Neural cell (in vitro differentiated cells): Measurements from ENCODE around the gene IGF2R. TPM values are rescaled to one million over a fixed set of nuclear protein-coding genes. Genes with fewer than 3 reads are reported as not detected.

Experiments used
- H2AFZ ChIP-seq: fragments of 200-600, 300-800 bp; sonication (generic), shearing (Covaris generic); 2 replicates; pipeline ENCODE4 v1.6.0; 2014; ENCODE audit warnings: low read depth, mild to moderate bottlenecking, antibody characterized with exemption, low read length, moderate library complexity
- H3F3A ChIP-seq: fragments of 200-600 bp; shearing (Covaris generic); 2 replicates; pipeline ENCODE4 v1.6.1; 2016; ENCODE audit warnings: mild to moderate bottlenecking, moderate library complexity, mixed read lengths, antibody characterized with exemption, low read length; ENCODE audit not compliant: insufficient read depth, poor library complexity, severe bottlenecking
- H3K27ac ChIP-seq: fragments of 200-600, 300-800 bp; sonication (generic), shearing (Covaris generic); 2 replicates; pipeline ENCODE4 v1.5.1; 2014; ENCODE audit warnings: mild to moderate bottlenecking, low read length, moderate library complexity
- H3K27me3 ChIP-seq: fragments of 300-800, 200-600 bp; sonication (generic), shearing (Covaris generic); 2 replicates; pipeline ENCODE4 v1.6.0; 2014; ENCODE audit warnings: mild to moderate bottlenecking, low read depth, low read length, moderate library complexity; ENCODE audit not compliant: insufficient read depth
- H3K36me3 ChIP-seq: fragments of 300-800, 200-600 bp; sonication (generic), shearing (Covaris generic); 2 replicates; pipeline ENCODE4 v1.5.1; 2014; ENCODE audit warnings: mild to moderate bottlenecking, antibody characterized with exemption, low read length, moderate library complexity; ENCODE audit not compliant: insufficient read depth
- H3K4me2 ChIP-seq: fragments of 300-800, 200-600 bp; sonication (generic), shearing (Covaris generic); 2 replicates; pipeline ENCODE4 v1.6.0; 2014; ENCODE audit warnings: mild to moderate bottlenecking, low read length
- H3K4me3 ChIP-seq: fragments of 300-800, 200-600 bp; sonication (generic), shearing (Covaris generic); 2 replicates; pipeline ENCODE4 v1.5.1; 2014; ENCODE audit warnings: mild to moderate bottlenecking, low read length, moderate library complexity
- H3K79me2 ChIP-seq: fragments of 200-600 bp; shearing (Covaris generic); replicated peaks from 2 replicates; pipeline ENCODE4 v1.6.0; 2014; ENCODE audit warnings: mild to moderate bottlenecking, low read length, moderate library complexity; ENCODE audit not compliant: insufficient read depth
- H3K9ac ChIP-seq: fragments of 300-800, 200-600 bp; sonication (generic), shearing (Covaris generic); 2 replicates; pipeline ENCODE4 v1.6.1; 2016; ENCODE audit warnings: mild to moderate bottlenecking, low read length, mixed read lengths
- H3K9me2 ChIP-seq: fragments of 200-600 bp; shearing (Covaris generic); 2 replicates; pipeline ENCODE4 v1.6.1; 2016; ENCODE audit warnings: mild to moderate bottlenecking, low read length, mixed read lengths; ENCODE audit not compliant: insufficient read depth
- H3K9me3 ChIP-seq: fragments of 200-600, 300-800 bp; sonication (generic), shearing (Covaris generic); 2 replicates; pipeline ENCODE4 v1.6.1; 2016; ENCODE audit warnings: mild to moderate bottlenecking, mixed run types, low read length, moderate library complexity, mixed read lengths
- H4K20me1 ChIP-seq: fragments of 200-600 bp; shearing (Covaris generic); 2 replicates; pipeline ENCODE4 v1.6.1; 2016; ENCODE audit warnings: mild to moderate bottlenecking, mixed run types; ENCODE audit not compliant: insufficient read depth
- CTCF ChIP-seq: fragments of 450-650 bp; IDR thresholded peaks from 2 replicates; pipeline ENCODE4 v1.5.1; 2014; ENCODE audit warnings: antibody characterized with exemption, mild to moderate bottlenecking, moderate library complexity; ENCODE audit not compliant: poor library complexity, severe bottlenecking
- EP300 ChIP-seq: fragments of 450-650 bp; conservative IDR thresholded peaks from 2 replicates; pipeline ENCODE4 v1.6.1; 2014; ENCODE audit warnings: antibody characterized with exemption, mild to moderate bottlenecking, moderate library complexity; ENCODE audit not compliant: poor library complexity, severe bottlenecking
- EZH2 ChIP-seq: fragments of 200-600, 300-800 bp; shearing (Covaris generic), sonication (generic); IDR thresholded peaks from 2 replicates; pipeline ENCODE4 v1.6.1; 2014; ENCODE audit warnings: antibody characterized with exemption, low read length, borderline replicate concordance, mild to moderate bottlenecking; ENCODE audit not compliant: insufficient read depth, poor library complexity, severe bottlenecking
- MXI1 ChIP-seq: fragments of 450-650 bp; conservative IDR thresholded peaks from 2 replicates; pipeline ENCODE4 v1.6.1; 2014; ENCODE audit warnings: antibody characterized with exemption, mild to moderate bottlenecking; ENCODE audit not compliant: poor library complexity, severe bottlenecking
- POLR2AphosphoS5 ChIP-seq: IDR thresholded peaks from 2 replicates; pipeline ENCODE4 v1.6.1; 2012
- RAD21 ChIP-seq: fragments of 450-650 bp; conservative IDR thresholded peaks from 2 replicates; pipeline ENCODE4 v1.6.1; 2014; ENCODE audit warnings: antibody characterized with exemption, mild to moderate bottlenecking, moderate library complexity
- REST ChIP-seq: IDR thresholded peaks from 2 replicates; pipeline ENCODE4 v1.6.1; 2012; ENCODE audit warnings: borderline replicate concordance
- SMC3 ChIP-seq: fragments of 450-650 bp; conservative IDR thresholded peaks from 2 replicates; pipeline ENCODE4 v1.6.1; 2014; ENCODE audit warnings: antibody characterized with exemption, mild to moderate bottlenecking, moderate library complexity; ENCODE audit not compliant: poor library complexity
- TAF1 ChIP-seq: IDR thresholded peaks from 2 replicates; pipeline ENCODE4 v1.6.1; 2012; ENCODE audit warnings: low read depth
- polyA plus RNA-seq: library from polyadenylated mRNA; depleted of rRNA; stranded (reverse); fragments of >200 nt; gene quantifications from 2 replicates; pipeline ENCODE4 v1.2.3, GENCODE V29; 2014

Gene IGF2R
- polyA plus RNA-seq, 1 donor from 2014 or later: 15.0 TPM

- H2AFZ ChIP-seq: no peak overlapping the region
- H3K9me2 ChIP-seq: no peaks in the 10 kb centered on the region
- no peak overlapping the region for H3K27ac ChIP-seq
- no peaks in the 10 kb centered on the region for H3K79me2 ChIP-seq
- H4K20me1 ChIP-seq: no peaks in the 10 kb centered on the region
- no peaks in the 10 kb centered on the region for H3K36me3 ChIP-seq
- no peaks in the 10 kb centered on the region for H3F3A ChIP-seq
- H3K9ac ChIP-seq: no peak overlapping the region
- no peak for TF ChIP-seq POLR2AphosphoS5
- no peak for TF ChIP-seq SMC3
- no peak for TF ChIP-seq REST
- TF ChIP-seq TAF1: no peak
- TF ChIP-seq MXI1: no peak
- TF ChIP-seq RAD21: no peak
- TF ChIP-seq CTCF: no peak
- TF ChIP-seq EZH2: no peak
- no peak for TF ChIP-seq EP300
- H3K9me3 ChIP-seq: no peaks in the 10 kb centered on the region
- H3K4me3 ChIP-seq: no peak overlapping the region
- H3K27me3 ChIP-seq: no peaks in the 10 kb centered on the region
- H3K4me2 ChIP-seq: no peak overlapping the region
Observed at GRCh38 chr6:160079686-160080043, 110.8 kb downstream of the IGF2R start.

- no peak overlapping the region for H2AFZ ChIP-seq
- H3K9me3 ChIP-seq: no peaks in the 10 kb centered on the region
- no peak overlapping the region for H3K4me2 ChIP-seq
- no peaks in the 10 kb centered on the region for H3K9me2 ChIP-seq
- H3K4me3 ChIP-seq: no peak overlapping the region
- no peak overlapping the region for H3K27ac ChIP-seq
- H3F3A ChIP-seq: no peaks in the 10 kb centered on the region
- no peaks in the 10 kb centered on the region for H3K79me2 ChIP-seq
- no peak for TF ChIP-seq POLR2AphosphoS5
- no peak for TF ChIP-seq CTCF
- TF ChIP-seq TAF1: no peak
- no peak for TF ChIP-seq REST
- TF ChIP-seq RAD21: no peak
- no peak for TF ChIP-seq EP300
- no peak for TF ChIP-seq SMC3
- H3K27me3 ChIP-seq: no peaks in the 10 kb centered on the region
- H3K36me3 ChIP-seq: peaks cover 2% of the 10 kb centered on the region
- no peak overlapping the region for H3K9ac ChIP-seq
- H4K20me1 ChIP-seq: no peaks in the 10 kb centered on the region
Observed at GRCh38 chr6:160080097-160080496, 111.2 kb downstream of the IGF2R start.
